Glomerular visceral epithelial cell (primary cell): ENCODE measurements around the gene DGKD.

Source experiments
- DNase-seq: peaks from one replicate; pipeline ENCODE4 v3.0.0-alpha.2; 2016; ENCODE audit errors: extremely low spot score

DGKD gene

GRCh38 chr2:233443511-233444183 is 89.4 kb downstream of the DGKD start:
- peak; percentile 87 for DNase-seq

GRCh38 chr2:233444501-233444900 is 90.2 kb downstream of the DGKD start:
- no peak for DNase-seq

DNA sequence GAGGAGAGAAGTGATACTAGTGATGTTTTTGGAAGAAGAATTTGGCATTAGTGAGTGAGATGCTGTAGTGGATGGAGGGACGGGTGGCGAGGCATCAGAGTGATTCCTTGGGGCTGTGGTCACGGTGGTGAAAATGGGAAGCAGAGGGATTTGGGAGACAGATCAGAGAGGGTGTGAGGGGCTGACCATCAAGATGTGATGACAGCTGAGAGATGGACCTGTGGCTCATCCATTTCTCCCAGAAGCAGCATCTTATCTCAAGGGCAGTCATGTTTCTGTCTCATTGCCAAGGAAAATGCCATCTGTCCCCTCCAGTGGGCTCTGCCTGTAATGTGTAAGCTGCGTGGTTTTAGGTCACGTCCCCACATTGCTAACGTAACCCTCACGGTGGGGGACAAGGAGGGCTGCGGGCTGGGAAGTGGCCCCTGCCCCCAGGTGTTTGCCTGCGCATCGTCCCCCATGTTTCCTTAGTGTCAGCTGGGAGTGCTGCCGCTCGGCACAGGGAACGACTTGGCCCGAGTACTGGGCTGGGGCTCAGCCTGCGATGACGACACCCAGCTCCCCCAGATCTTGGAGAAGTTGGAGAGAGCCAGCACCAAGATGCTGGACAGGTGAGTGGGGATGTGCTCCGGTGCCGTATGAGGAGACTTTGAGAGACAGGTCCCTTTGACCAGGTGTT is 91.0 kb downstream of the DGKD start:
- DNase-seq = no peak

DNA sequence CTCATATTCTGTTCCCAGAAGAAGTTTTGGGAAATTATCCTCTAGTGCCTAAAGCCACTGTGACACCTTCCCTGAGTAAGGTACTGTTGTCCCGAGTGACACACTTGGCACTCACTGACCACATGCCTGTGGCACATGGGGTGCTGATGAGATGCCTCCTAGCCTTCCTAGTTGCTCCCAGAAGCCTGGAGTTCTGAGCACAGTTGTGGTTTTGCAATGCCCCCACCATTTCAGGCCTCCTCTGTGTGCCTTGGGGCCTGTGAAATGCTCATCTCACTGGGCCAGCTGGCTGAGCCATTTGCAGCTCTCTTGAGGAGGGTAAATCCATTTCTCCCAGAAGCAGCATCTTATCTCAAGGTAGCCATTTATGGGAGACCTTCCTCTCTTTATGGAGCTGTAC is 91.8 kb downstream of the DGKD start:
- DNase-seq = no peak

DNA sequence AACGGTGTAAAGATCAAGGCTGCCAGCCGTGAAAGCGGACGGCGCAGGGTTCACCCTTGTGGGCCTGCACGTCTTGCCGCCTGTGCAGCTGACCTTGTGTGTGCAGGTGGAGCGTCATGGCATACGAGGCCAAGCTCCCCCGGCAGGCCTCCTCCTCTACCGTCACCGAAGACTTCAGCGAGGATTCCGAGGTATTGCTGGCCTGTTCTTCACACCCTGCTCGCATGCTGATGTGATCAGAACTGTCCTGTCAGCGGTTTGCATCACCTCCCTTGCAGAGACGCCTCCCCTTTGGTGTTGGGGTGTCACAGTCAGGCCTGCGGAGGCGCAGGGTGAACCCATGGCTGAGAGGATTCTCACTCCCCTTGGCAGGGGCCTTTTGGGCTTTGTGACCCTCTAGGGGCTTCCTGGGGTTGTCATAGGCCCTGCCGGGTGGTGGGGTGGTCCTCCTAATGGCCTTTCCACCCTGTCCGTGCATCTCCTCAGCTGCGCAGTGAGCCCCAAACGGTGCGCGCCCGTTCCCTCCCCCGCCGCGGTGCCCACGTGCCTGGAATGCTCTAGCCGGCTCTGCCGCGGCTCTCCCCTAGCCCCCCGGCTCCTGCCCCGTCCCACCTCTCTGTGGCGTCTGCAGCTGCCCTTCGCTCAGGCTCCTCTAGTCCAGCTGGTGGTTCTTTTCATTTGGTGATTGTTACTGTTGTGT is 92.5 kb downstream of the DGKD start:
- no peak for DNase-seq

DNA sequence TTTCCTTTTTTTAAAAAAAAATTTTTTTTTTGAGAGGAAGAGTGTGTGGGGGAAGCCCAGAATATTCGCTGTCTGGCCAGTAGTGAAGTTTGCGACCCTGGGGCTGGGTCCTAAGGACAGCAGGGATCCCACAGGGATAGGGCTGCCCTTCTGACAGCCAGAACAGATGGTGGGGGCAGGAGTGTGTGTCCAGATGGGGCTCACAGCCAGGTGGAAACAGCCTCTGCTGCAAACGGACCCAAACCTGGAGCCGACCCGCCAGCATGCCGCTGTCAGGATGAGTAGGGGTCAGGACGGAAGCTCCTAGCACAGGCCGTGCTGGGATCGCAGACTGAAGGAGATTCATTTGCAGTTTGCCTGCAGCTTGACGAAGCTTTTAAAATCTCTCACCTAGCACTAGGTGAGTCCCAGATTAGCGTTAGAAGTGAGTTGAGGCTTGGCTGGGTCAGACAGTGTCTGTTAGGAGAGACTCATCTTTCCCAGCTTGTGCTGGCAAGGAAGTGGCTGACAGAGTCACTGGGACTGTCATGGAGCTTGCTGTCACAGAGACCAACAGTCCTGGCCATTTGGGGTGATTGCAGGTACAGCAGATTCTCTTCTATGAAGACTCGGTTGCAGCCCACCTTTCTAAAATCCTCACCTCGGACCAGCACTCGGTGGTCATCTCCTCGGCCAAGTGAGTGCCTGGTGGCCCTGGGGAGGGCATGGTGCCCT is 93.4 kb downstream of the DGKD start:
- DNase-seq = no peak

DNA sequence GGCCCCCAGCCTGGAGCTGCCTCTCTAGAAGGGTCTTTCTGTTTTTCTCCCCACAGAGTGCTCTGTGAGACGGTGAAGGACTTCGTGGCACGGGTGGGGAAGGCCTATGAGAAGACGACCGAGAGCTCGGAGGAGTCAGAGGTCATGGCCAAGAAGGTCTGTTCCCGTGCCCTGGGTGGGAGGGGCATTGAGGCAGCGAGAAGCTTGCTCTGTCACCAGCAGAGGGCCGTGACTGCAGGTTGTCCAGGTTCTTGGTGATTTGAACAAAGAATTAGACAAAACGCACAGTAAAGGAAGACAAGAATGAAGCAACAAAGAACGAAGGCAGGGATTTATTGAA is 93.9 kb downstream of the DGKD start:
- DNase-seq = peak; percentile 30

DNA sequence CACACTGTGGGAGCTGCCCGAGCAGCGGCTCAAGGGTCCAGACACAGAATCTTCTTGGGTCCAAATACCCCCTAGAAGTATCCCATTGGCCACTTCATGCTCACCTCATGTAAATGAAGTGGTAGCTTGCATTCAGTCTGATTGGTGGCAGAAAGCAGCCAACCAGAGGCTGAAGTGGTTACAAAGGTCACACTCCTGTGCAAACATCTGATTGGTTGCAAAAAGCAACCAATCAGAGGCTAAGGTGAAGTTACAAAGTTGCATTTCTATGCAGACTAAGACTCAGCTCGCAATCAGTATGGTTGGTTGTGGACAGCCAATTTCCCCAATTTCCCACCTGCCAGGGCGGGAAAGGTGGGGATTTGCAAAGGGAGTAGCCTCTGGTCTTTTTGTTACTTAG is 94.3 kb downstream of the DGKD start:
- no peak for DNase-seq

GRCh38 chr2:233449081-233449901 is 95.0 kb downstream of the DGKD start:
- DNase-seq = peak; percentile 79

DNA sequence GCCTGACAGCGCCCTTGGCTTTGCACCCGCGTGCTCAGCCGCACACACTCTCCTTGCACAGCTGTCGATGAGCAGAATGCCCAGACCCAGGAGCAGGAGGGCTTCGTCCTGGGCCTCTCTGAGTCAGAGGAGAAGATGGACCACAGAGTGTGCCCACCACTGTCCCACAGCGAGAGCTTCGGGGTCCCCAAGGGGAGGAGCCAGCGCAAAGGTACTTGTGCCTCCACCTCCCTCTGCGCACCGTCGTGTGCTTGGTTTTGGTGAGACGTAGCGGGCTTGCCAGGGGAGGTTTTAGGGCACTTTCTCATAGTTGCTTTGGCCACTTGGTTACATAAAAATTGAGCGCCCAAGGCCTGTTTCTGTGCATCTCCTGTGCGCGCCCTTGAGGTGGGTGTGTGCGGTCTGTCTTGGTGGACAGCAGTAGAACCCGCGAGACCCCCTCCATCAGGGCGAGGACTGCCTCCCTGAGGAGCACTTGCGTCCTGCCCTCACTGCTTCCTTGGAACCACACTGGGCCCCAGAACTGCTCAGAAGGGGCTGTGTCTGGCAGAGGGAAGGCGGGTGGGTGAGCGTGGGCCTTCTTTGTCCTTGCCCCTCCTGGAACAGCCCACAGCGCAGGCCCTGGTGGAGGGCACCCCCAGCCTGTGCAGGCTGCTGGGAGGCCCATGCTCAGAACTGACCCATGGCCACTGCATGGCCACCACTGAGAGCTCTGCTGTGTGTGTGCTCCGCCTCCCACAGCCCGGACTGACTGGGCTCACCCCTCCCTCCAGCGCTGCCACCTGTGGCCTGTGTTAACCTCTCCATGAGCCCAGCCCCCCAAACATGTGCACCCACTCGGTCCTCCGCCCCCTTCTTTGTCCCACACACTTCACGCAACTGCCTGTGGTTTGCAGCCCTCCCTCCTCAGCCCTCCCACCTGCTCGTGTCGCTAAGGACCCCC is 95.9 kb downstream of the DGKD start:
- no peak for DNase-seq

DNA sequence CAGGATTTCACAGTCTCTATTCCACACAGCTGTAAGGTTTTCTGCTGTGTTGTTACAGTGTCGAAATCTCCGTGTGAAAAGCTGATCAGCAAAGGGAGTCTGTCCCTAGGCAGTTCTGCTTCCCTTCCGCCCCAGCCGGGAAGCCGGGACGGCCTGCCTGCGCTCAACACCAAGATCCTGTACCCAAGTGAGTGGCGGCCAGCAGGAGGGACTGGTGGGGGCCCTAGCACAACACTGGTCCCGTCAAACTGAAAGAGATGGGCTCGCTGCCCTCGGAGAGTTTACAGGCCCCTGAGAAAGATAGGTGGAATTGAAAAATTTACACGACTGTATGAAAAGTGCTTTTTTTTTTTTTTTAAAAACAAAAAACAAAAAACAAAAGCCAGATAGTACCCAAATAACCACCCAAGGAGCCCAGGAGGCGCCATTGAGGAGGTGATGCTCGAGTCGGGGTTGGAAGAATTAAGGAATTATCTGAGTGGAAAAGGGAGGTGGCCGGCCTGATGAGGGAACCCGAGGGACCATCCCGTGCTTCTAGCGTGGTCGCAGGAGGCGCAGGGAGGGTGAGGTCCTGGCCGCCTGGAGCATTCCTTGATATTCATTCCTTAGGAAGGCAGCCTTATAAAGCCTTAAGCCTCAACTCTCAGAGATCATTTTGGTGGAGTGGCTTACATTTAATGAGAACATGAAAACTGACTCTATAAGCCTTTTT is 96.7 kb downstream of the DGKD start:
- DNase-seq = no peak

DNA sequence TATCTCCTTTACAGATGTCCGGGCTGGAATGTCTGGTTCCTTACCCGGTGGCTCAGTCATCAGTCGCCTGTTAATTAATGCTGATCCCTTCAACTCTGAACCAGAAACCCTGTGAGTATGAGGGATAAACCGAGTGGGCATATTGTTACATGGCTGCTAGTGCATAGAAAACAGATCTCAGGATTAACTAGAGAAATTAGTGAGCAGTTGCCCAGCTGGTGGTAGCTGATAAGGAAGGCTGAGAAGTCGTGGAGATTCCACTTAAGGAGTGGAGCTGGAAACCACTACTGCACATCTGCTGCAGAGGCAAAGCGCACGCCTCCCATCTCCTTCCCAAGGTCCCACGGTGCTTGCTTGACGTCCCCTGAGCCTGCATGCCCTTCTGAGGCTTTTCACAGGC is 97.7 kb downstream of the DGKD start:
- DNase-seq = no peak

DNA sequence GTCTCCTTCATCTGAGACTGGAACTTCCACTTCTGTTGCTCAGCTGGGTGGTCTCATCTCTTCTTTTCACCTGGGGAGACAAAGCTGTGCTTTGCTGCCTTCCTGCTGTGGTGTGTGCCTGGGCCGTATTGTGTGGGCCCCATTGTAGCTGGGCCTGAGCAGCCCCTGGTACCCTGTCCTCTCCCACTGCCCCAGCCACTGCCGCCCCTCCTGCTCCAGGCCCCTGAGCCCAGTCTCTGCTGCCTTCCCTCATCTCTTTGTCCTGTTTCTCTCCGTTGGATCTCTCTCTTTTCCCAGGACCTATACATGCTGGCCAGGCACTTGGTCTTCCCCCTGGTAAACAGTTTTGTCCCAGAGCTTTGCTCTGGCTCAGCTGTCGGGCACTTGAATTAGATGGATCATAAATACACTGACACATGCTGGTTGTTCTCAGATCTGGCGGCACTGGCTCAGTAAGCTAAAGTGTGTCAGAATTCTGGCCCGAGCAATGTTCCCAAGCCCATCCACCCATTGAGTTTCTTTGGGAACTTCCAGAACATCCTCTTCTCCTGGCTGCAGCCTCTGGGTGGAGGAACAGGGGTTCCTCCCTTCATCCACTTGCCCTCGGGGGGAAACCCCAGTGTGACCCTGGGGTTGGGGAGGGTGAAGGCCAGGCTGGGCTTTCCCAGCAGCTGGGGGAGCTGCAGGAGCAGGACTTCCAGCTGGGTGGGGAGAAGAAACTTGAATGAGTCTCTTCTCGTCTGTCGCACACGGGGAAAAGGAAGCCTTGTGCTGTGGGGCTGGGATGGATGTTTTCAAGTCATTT is 99.0 kb downstream of the DGKD start:
- no peak for DNase-seq

DNA sequence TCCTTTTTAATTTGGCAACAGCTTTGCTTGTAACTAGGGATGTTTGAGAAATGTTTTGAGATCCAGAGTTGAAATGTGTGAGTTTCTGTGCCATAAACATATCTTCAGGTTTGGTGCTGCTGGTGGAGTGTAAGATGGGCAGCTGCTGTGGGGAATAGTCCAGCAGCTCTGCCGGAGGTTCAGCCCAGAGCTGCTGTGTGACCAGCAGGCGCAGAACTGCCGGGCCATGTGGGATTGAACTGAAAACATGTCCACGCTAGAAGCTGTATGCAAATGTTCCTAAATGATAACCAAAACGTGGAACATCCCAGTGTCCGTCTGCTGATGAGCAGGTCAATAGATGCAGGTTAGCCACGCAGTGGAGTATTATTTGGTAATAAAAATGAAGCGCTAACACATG is 99.6 kb downstream of the DGKD start:
- no peak for DNase-seq

DNA sequence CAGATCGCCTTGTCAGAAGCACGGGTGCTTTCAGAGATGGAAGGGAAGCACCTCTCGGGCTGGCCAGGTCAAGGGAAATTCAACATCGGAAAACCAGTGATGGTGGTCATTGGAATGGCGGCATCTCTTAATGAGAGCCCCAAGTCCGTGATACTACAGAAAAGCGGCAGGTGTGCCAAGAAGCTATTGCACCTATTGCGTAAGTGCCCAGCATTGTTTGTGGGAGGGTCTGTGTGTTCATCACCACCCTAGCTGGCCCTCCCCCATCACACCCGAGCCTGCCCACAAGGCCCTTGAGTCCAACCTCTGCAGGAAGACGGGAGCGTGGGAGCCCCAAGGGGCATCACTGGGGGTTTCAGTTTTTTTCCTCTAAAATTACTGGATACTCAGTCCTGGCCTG is 100.7 kb downstream of the DGKD start:
- DNase-seq = no peak

DNA sequence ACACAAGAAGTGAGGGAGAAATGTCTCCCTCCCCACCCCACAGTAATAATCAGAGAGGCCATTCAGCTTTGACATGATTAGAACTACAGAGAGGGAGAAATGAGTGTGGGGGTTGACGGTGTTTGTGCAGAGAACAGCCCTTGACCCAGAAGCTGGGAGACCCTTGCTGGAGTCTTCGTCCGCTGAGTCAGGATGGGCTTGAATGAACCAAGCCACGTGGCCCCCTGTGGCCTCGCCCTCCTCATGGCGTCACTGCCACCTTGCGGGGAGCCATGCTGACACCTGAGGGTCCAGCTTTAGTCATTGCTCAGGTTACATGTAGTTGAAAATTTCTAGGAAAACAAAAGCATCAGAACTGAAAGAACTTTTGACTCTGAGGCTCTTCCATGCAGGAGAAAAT is 101.2 kb downstream of the DGKD start:
- no peak for DNase-seq

GRCh38 chr2:233456111-233456510 is 101.8 kb downstream of the DGKD start:
- DNase-seq = no peak

- DNase-seq = no peak
These were observed 102.6 kb downstream of the DGKD start for GRCh38 chr2:233456934-233457333.

DNA sequence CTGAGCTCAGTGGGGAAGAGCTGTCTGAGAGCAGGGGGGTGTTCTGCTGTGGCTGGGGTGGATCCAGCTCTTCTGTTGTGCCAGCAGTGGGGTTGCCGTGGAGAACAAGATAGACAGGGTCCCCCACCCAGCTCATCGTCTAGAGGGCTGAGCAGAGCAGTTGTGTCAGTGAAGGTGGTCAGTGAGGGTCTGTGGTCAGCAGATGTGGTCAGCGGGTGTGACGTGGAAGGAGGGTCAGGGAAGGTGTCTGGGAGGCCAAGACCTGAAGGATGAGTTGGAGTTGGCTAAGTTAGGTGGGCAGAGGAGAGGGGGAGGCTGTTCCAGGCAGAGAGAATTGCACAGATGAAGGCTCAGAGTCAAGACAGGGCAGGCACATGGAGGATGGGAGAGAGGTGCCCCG is 103.1 kb downstream of the DGKD start:
- DNase-seq = no peak
